Lower leg skin (tissue), 3 donors: ENCODE results near the gene EIF5.

ENCODE experiments used
- POLR2A ChIP-seq, 2 donors: fragments of 450-650 bp; IDR thresholded peaks; one replicate each; pipeline ENCODE4 v1.6.1; 2016 to 2017; ENCODE audit warnings: antibody characterized with exemption in 2 of 2, mild to moderate bottlenecking in 1 of 2, moderate library complexity in 1 of 2
- TF ChIP-seq, protein P1 (sequence below), 3 donors: fragments of 450-650 bp; IDR thresholded peaks; one replicate each; pipeline ENCODE4 v1.5.1; 2016; ENCODE audit warnings: antibody characterized with exemption in 3 of 3, mild to moderate bottlenecking in 3 of 3, moderate library complexity in 2 of 3

DNA sequence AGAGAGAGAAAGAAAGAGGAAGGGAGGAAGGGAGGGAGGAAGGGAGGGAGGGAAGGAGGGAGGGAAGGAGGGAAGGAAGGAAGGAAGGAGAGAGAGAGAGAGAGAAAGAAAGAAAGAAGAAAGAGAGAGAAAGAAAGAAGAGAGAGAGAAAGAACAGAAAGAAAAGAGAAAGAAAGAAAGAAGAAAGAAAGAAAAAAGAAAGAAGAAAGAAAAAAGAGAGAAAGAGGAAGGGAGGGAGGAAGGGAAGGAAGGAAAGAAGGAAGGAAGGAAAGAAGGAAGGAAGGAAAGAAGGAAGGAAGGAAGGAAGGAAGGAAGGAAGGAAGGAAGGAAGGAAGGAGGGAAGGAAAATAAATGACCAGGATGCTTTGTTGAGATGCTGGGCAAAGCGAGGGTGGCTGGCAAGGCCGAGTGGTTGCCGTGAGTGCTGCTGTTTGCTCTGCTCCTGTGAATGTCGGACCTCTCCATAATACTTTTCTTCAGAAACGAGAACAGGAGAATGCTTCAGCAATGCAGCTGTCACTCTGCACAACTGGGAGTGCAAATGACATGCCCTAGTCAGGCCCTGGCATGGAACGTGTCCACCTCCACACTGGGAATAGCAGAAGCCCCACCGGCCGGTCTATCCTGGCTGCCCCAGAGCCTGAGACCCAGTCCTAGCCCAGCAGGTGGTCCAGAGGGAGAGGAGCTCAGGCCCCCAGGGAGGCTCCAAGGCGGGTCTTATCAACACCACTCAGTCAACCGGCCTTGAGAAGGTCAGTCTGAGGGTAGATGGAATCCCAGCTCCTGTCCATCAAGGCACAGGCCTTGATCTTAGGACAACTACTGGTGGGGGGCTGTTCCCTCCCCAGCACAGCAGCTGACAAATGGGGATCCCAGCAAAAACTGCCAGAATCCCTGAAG lies 25.1 kb upstream of the EIF5 start:
- TF ChIP-seq, protein P1, sequence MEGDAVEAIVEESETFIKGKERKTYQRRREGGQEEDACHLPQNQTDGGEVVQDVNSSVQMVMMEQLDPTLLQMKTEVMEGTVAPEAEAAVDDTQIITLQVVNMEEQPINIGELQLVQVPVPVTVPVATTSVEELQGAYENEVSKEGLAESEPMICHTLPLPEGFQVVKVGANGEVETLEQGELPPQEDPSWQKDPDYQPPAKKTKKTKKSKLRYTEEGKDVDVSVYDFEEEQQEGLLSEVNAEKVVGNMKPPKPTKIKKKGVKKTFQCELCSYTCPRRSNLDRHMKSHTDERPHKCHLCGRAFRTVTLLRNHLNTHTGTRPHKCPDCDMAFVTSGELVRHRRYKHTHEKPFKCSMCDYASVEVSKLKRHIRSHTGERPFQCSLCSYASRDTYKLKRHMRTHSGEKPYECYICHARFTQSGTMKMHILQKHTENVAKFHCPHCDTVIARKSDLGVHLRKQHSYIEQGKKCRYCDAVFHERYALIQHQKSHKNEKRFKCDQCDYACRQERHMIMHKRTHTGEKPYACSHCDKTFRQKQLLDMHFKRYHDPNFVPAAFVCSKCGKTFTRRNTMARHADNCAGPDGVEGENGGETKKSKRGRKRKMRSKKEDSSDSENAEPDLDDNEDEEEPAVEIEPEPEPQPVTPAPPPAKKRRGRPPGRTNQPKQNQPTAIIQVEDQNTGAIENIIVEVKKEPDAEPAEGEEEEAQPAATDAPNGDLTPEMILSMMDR (IDR thresholded peaks at IDR 0.05) = no peak
- TF ChIP-seq POLR2A (IDR thresholded peaks at IDR 0.05) = no peak
